ENCODE data around the gene TMEM131.

- TF ChIP-seq CTCF (IDR thresholded peaks at IDR 0.05; ENCODE audit: low read depth, low read length) (no peak), EZH2phosphoT487 (IDR thresholded peaks at IDR 0.05; ENCODE audit: low read depth) (no peak)
Observed at GRCh38 chr2:98039085-98039756, 43.5 kb upstream of the TMEM131 start.

All from OCI-LY3 (cell line).